ENCODE measurements around the gene FAM98C.

DNA sequence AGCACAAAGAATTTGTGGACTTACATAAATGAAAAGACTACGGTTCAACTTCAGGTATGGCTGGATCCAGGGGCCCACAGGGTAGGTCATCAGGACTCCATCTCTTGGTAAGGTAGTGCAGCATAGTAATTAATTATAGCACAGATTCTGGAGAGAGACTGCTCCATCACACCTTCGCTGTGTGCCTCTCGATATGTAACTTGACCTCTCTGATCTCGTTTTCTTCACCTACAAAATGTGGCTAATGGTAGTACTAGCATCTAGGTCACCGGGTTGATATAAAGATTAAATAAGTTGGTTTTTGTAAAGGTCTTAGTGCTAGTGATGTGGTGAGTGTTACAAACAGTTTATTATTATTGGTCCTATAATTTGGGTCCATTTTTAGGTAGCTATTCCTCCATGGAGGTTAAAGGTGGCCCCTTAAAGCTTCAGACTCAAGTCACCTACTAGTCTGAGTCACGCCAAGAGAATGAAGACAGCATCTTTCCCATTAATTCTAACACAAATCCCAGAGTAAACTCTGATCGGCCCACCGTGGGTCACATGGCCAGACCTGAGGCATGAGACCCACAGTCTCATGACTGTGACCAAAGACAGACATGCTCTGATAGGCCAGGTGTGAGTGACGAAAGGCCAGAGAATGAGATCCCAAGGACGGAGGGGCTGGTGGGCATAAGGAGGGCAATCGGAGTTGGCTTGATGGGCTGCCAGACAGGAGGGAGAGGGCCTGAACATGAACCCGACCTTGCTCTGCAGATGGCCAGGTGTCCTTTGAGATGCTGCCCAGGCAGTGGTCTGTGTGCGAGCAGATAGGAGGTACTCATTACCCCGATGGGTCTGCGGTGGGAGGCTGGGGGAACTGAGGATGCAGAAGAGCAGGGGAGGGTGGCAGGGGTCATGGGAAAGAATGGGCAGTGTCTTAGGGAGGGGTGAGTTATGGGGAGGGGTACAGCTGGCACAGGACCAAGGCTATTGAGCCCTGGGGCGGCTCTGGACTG, 46.9 kb upstream of the FAM98C start:
- TF ChIP-seq, protein P1, sequence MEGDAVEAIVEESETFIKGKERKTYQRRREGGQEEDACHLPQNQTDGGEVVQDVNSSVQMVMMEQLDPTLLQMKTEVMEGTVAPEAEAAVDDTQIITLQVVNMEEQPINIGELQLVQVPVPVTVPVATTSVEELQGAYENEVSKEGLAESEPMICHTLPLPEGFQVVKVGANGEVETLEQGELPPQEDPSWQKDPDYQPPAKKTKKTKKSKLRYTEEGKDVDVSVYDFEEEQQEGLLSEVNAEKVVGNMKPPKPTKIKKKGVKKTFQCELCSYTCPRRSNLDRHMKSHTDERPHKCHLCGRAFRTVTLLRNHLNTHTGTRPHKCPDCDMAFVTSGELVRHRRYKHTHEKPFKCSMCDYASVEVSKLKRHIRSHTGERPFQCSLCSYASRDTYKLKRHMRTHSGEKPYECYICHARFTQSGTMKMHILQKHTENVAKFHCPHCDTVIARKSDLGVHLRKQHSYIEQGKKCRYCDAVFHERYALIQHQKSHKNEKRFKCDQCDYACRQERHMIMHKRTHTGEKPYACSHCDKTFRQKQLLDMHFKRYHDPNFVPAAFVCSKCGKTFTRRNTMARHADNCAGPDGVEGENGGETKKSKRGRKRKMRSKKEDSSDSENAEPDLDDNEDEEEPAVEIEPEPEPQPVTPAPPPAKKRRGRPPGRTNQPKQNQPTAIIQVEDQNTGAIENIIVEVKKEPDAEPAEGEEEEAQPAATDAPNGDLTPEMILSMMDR (IDR thresholded peaks at IDR 0.05; ENCODE audit: low read length), result no peak
- TF ChIP-seq EZH2 (IDR thresholded peaks at IDR 0.05; ENCODE audit: borderline replicate concordance, low read length), result no peak
